Measurements from ENCODE around the gene VAMP3.

Gene VAMP3

GRCh38 chr1:7813677-7814373, 42.7 kb downstream of the VAMP3 start:
- DNase-seq (ENCODE audit: low read depth), result no peak

GRCh38 chr1:7821282-7821681, 50.2 kb downstream of the VAMP3 start:
- no peak for DNase-seq (ENCODE audit: low read depth)

- no peak for DNase-seq (ENCODE audit: low read depth)
Measured at GRCh38 chr1:7824701-7825100, 53.6 kb downstream of the VAMP3 start.

- DNase-seq (ENCODE audit: low read depth), result no peak
Measured at GRCh38 chr1:7826363-7826762, 55.3 kb downstream of the VAMP3 start.

- DNase-seq (ENCODE audit: low read depth), result no peak
Measured at GRCh38 chr1:7827126-7827955, 56.2 kb downstream of the VAMP3 start.

Measured in T follicular helper cell (primary cell).